Measurements from ENCODE around the gene PACS1.
"Not testable (repeated sequence)": the region's sequence is repeated elsewhere in the genome, so short reads cannot be mapped to it uniquely, and the experiment has no call there.

Gene PACS1

DNA sequence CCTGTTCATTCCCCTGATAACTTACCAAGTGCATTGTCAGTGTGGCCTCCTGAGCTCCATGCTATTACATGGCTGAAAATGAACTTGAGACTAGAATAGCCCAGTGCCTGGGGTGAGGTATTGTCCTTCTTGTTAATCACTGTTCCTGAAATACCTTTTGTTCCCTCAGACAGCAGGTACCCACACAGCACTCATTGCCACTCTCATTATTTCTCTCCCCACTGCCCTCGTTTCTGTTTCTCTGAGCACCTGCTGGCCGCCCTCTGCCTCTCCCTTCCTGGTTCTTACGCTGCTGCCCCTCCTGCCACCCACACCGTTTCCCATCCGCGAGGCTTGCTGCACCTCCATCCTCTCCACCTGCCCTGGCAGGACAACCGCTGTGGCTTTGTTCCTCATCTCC lies 161.5 kb downstream of the PACS1 start:
- peak; percentile 12 for DNase-seq

GRCh38 chr11:66232769-66233168 lies 162.7 kb downstream of the PACS1 start:
- no peak for DNase-seq

DNA sequence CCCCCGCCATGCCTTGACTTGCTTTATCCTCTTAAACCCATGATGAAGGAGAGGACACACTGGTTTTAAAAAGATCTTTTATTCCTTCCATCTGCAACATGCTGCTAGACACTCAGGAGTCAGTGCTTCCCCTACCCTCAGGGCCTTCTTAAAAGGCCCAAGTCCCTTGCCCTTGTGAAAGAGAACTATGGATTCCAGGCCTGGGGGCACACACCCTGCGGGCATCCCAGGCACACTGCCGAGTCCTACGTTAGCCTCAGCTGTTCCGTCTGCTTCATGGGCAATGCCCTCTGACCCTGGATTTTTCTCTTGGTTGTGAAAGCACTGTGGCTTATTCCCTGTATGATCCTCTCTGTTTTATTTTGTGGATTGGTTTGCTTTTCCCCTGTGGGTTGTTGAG lies 163.2 kb downstream of the PACS1 start:
- no peak for DNase-seq

DNA sequence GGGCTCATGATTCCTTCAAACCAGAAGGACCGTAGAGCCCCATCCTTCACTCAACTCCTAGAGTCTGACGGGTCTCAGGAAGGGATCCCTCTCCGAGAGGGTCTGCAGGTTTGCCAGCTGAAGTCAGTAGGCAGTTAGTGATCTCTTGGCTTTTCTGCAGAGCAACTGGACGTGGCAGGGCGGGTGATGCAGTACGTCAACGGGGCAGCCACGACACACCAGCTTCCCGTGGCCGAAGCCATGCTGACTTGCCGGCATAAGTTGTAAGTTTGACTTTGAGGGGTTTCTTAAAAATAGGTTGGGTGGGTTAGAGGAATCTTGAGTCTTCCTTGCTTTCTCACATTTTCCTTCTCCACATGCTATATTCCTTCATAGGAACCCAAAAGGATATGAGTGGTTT lies 165.1 kb downstream of the PACS1 start:
- DNase-seq = no peak

- no peak for DNase-seq
Measured at GRCh38 chr11:66237867-66238266, 167.8 kb downstream of the PACS1 start.

DNA sequence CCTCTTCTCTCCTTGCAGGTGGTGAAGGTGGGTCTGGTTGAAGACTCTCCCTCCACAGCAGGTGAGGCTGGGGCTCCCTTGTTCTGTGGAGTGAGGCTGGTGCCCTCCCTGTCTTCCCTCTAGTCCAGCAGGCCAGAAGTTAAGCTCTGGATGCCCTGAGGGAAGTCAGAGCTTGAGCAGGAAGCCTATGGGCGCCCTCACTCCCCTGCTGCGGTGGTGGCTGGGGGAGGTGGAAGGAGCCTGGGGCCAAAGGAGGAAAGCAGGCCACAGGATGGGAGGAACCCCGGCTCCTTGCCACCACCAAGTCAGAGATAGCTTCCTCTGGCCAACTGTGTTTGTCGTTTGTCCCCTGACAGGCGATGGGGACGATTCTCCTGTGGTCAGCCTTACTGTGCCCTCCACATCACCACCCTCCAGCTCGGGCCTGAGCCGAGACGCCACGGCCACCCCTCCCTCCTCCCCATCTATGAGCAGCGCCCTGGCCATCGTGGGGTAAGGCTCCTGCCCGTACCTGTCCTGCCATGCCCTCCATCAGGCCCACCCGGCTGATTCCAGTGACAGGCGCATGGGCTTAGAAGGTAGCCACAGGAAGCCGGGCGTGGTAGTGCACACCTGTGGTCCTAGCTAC lies 168.8 kb downstream of the PACS1 start:
- DNase-seq = no peak

DNA sequence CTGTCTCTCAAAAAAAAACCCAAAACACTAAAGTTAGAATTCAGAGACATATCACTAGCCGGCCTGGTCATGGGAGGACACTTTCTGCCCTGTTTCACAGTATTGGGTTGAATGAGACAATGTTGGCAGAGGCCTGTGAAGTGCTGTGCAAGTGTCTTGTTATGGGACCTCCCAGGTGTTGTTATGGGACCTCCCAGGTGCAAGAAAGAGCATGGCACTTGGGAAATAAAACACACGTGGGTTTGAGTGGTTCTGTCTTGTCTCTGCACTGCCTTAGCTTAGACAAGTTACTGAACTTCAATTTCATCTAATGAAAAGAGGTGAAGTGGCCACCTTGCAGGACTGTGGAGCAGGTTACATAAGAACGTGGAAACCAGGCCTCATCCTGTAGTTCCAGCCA lies 169.4 kb downstream of the PACS1 start:
- DNase-seq = no peak

DNA sequence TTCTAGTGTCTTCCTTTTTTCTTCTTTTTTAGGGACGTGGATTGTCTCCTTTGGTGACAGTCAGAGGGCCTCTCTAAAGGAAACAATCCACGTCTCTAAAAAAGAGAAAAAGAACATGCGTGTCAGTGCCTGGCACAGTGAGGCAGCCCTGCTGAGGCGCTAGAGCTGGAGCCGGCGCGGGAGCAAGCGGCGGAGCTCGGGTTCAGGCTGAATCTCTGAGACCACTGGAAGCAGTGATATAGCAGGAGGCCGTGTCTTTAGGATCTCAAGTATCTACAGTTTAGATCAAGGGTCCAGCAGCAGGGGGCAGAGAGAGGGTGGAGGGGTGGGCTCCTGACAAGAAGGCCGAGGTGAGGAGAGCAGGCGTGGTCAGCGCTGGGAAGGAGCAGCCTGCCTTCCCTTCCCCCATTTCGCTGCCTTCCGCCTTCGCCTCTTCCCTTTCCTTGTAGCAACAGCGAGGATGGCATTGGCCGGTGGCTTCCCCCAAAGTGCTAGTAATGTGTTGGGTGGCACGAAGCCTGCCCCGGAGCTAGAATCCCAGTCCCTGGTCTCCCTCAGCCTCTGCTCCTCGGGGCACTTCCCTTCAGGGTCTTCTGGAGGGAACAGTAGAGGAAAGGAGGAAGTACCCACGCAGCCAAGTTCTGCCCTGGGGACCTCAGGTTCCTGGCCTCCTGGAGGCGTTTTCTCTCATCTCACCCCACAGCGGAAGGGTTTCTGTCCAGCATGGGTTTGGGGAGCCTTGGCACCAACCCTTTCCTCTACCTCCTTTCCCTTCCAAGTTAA lies 170.1 kb downstream of the PACS1 start:
- no peak for DNase-seq

DNA sequence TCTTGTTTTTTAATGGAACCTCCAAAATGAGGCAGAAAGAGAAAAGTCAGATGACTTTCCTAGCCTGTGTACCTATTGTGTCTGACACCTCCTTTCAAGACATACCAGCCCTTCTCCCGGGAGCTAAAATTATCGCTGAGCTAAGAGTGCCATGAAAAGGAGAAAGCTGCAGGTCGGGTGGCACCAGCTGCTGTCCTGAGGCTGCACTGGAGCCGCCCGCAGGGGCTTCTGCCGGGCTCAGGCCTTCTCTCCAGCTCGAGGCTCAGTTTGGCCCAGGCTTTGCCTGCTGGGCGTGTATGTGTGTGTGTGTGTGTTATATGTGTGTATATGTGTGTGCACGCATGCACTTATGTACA lies 170.7 kb downstream of the PACS1 start:
- DNase-seq = no peak

DNA sequence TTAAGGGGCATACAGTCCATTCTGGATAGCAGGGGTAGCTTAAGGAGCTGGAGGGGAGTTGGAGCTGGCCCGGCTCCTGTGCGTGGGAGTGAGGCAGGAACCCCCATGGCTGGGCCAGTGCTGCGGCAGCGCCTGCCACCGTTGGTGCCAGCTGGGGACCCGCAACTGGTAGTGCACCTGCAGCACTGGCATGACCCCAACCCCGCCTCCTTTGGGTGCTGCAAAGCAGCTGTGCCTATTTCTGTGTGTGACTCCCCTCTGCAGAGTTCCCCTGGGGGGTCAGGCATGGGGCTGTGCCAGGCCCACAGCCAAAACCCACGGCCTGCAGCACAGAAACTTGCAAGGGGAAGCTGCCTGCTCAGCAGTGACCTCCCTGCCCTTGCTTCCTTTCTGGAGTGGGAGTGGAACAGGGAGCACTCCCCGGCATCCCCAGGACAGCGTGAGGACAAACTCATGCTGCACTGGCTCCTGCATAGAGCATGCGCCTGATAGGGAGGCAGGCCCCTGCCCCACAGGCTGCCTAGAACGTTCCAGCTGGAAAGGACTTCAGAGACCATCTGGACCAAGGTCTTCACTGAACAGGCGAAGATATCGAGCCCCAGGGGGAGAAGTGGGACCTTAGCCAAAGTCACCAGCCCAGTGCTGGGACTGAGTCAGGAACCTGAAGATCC lies 172.2 kb downstream of the PACS1 start:
- DNase-seq = no peak

DNA sequence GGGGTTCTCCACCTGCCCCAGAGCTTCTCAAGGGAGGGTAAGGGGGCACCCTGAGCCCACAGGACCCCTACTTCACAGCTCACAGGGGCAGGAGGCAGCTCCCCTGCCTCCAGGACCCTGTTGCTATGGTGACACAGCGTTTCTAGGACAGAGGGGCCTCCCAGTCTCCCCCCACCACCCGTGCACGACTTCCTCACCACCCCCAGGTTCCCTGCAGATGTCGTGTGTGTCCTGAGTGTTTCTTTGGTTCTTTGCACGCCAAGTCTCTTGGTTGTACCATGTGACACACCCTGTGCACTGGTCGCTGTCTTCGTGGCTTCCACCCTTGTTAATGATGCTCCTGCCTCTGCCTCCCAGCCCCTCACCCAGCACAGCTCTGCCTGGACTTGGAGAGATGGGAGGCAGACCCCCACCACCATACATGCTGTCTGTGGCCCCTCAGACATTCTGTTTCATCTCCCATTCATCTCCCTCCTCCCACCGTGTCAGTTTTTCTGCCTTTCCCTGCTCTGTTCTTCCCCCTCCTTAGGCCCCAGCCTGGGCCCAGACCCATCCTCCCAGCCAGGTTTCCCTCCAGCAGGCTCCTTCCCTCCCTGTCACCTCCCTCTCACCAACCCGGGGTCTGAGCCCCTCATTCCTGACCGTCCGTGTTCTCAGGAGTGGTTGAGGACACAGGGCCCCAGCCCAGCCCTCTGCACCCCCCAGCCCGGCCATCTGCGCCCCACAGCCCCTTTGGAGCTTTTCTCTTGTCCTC lies 173.9 kb downstream of the PACS1 start:
- no peak for DNase-seq

DNA sequence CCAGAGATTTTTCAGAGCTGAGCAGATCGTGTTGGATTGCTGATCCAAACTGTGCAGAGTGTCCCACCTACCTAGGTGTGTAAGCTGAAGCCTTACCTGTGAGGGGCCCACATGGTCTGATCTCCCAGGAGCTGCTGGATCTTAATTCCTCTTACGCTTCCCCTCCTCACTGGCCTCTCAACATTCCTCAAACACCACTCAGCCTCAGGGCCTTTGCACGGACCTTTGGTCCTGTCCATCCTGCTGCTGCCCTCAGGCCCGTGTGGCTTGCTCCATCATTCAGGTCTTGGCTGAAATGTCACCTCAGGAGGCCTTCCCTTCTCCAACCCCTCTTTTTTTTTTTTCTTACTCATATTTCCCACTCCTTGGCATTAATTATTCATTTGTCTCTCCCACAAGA lies 177.2 kb downstream of the PACS1 start:
- DNase-seq = no peak

- no peak for DNase-seq
Measured at GRCh38 chr11:66247801-66248200, 177.7 kb downstream of the PACS1 start.

GRCh38 chr11:66248903-66249302 lies 178.8 kb downstream of the PACS1 start:
- DNase-seq = no peak

GRCh38 chr11:66251809-66252208 lies 181.7 kb downstream of the PACS1 start:
- DNase-seq = no peak

DNA sequence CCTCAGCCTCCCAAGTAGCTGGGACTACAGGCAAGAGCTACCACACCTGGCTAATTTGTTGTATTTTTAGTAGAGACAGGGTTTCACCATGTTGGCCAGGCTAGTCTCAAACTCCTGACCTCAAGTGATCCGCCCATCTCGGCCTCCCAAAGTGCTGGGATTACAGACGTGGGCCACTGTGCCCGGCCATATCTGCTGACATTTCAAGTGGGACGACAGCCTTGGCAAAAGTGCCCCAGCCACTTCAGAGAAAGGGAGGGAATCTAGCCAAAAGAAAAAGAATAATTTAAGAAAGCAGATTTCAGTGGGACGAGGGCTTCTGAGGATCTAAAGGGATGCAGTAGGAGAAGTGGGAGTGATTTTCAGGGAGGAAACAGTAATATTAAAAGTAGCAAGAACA lies 183.0 kb downstream of the PACS1 start:
- not testable (repeated sequence) for DNase-seq

DNA sequence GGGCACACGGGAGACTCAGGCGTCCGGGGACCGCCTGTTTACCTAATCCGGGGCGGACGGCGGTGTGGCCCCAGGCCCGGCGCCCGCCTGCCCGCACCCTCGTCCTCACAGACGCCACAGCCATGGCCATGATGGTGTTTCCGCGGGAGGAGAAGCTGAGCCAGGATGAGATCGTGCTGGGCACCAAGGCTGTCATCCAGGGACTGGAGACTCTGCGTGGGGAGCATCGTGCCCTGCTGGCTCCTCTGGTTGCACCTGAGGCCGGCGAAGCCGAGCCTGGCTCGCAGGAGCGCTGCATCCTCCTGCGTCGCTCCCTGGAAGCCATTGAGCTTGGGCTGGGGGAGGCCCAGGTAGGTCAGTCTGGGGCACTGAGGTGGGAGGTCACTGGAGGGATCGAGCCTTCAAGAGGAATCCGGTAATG lies 188.4 kb downstream of the PACS1 start:
- no peak for DNase-seq

GRCh38 chr11:66259225-66259624 lies 189.2 kb downstream of the PACS1 start:
- no peak for DNase-seq

- DNase-seq = no peak
Measured at GRCh38 chr11:66259956-66260355, 189.9 kb downstream of the PACS1 start.

GRCh38 chr11:66261578-66261977 lies 191.5 kb downstream of the PACS1 start:
- no peak for DNase-seq

GRCh38 chr11:66262191-66262590 lies 192.1 kb downstream of the PACS1 start:
- DNase-seq = no peak

GRCh38 chr11:66262696-66263095 lies 192.6 kb downstream of the PACS1 start:
- no peak for DNase-seq

DNA sequence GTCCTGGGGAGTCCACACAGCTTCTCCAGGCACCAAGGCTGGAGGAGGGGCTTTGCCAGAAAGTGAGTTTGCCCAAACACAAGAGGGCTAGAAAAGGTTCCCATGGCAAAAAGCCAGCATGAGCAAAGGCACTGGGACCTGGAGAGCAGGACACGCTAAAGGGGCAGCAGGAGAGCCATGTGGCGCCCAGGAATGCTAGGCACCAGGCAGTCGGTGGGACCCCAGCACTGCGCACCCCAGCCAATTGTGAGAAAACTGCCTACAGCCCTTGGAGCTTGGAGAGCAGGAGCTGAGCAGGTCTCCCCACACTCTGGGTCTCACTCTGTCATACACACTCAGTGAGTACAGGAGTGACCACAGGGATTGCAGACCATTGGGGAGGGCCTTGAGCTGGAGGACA lies 193.2 kb downstream of the PACS1 start:
- no peak for DNase-seq

DNA sequence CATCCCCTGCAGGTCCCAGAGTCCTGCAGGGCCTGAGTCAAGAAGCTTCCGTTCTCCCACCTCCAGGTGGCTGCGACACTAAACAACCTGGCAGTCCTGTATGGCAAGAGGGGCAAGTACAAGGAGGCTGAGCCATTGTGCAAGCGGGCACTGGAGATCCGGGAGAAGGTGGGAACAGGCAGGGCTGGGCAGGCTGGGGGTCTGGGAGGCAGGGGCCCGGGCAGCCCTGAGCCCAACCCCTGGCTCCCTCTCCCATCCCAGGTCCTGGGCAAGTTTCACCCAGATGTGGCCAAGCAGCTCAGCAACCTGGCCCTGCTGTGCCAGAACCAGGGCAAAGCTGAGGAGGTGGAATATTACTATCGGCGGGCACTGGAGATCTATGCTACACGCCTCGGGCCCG lies 193.7 kb downstream of the PACS1 start:
- no peak for DNase-seq

Measured in NCI-H748 treated with DMSO at 0.1 percent for 48 hours (cell line).